Measurements from ENCODE around the gene SHANK2. TPM values are rescaled to one million over a fixed set of nuclear protein-coding genes. Genes with fewer than 3 reads are reported as not detected.

Gene SHANK2
- polyA plus RNA-seq, 1 donor from 2014 or later: 13.6 TPM

- Histone ChIP-seq H4K20me1 (ENCODE audit: insufficient read depth) (no peaks in the 10 kb centered on the region), H3K4me2 (ENCODE audit: low read length) (no peak overlapping the region), H3K36me3 (ENCODE audit: insufficient read depth, low read length) (no peaks in the 10 kb centered on the region), H3K27me3 (ENCODE audit: insufficient read depth, low read depth, low read length) (peaks cover 45% of the 10 kb centered on the region), H3K27ac (ENCODE audit: low read length) (no peak overlapping the region), H3K9me3 (ENCODE audit: low read length) (no peaks in the 10 kb centered on the region), H3K4me3 (ENCODE audit: low read length) (no peak overlapping the region), H3K9me2 (ENCODE audit: insufficient read depth, low read length) (no peaks in the 10 kb centered on the region), H3K79me2 (replicated peaks; ENCODE audit: insufficient read depth, low read length) (no peaks in the 10 kb centered on the region), H2AFZ (ENCODE audit: low read depth, low read length) (no peak overlapping the region), H3F3A (ENCODE audit: insufficient read depth, low read length, poor library complexity, severe bottlenecking) (no peaks in the 10 kb centered on the region), H3K9ac (ENCODE audit: low read length) (no peak overlapping the region)
- no peak for TF ChIP-seq EP300 (conservative IDR thresholded peaks at IDR 0.05; ENCODE audit: poor library complexity, severe bottlenecking)
- no peak for TF ChIP-seq TAF1 (IDR thresholded peaks at IDR 0.05; ENCODE audit: low read depth)
- no peak for TF ChIP-seq REST (IDR thresholded peaks at IDR 0.05; ENCODE audit: borderline replicate concordance)
- TF ChIP-seq POLR2AphosphoS5 (IDR thresholded peaks at IDR 0.05): no peak
- no peak for TF ChIP-seq EZH2 (IDR thresholded peaks at IDR 0.05; ENCODE audit: borderline replicate concordance, insufficient read depth, low read length, poor library complexity, severe bottlenecking)
- TF ChIP-seq RAD21 (conservative IDR thresholded peaks at IDR 0.05): no peak
These were observed 4.2 kb downstream of the SHANK2 start for GRCh38 chr11:71248251-71248570.

GRCh38 chr11:71247551-71248250 lies 4.7 kb downstream of the SHANK2 start:
- Histone ChIP-seq H3K9me2 (ENCODE audit: insufficient read depth, low read length) (no peaks in the 10 kb centered on the region), H2AFZ (ENCODE audit: low read depth, low read length) (no peak overlapping the region), H4K20me1 (ENCODE audit: insufficient read depth) (no peaks in the 10 kb centered on the region), H3K4me3 (ENCODE audit: low read length) (no peak overlapping the region), H3K9ac (ENCODE audit: low read length) (no peak overlapping the region), H3K27me3 (ENCODE audit: insufficient read depth, low read depth, low read length) (peaks cover 40% of the 10 kb centered on the region), H3K36me3 (ENCODE audit: insufficient read depth, low read length) (no peaks in the 10 kb centered on the region), H3K4me2 (ENCODE audit: low read length) (no peak overlapping the region), H3K27ac (ENCODE audit: low read length) (no peak overlapping the region), H3F3A (ENCODE audit: insufficient read depth, low read length, poor library complexity, severe bottlenecking) (no peaks in the 10 kb centered on the region), H3K79me2 (replicated peaks; ENCODE audit: insufficient read depth, low read length) (no peaks in the 10 kb centered on the region), H3K9me3 (ENCODE audit: low read length) (no peaks in the 10 kb centered on the region)
- TF ChIP-seq TAF1 (IDR thresholded peaks at IDR 0.05; ENCODE audit: low read depth): no peak
- TF ChIP-seq EZH2 (IDR thresholded peaks at IDR 0.05; ENCODE audit: borderline replicate concordance, insufficient read depth, low read length, poor library complexity, severe bottlenecking): no peak

- Histone ChIP-seq H3K27me3 (ENCODE audit: insufficient read depth, low read depth, low read length) (peaks cover 33% of the 10 kb centered on the region), H2AFZ (ENCODE audit: low read depth, low read length) (no peak overlapping the region), H3K79me2 (replicated peaks; ENCODE audit: insufficient read depth, low read length) (no peaks in the 10 kb centered on the region), H3K27ac (ENCODE audit: low read length) (no peak overlapping the region), H3F3A (ENCODE audit: insufficient read depth, low read length, poor library complexity, severe bottlenecking) (no peaks in the 10 kb centered on the region), H3K36me3 (ENCODE audit: insufficient read depth, low read length) (no peaks in the 10 kb centered on the region), H3K9ac (ENCODE audit: low read length) (no peak overlapping the region), H3K4me3 (ENCODE audit: low read length) (no peak overlapping the region), H3K9me3 (ENCODE audit: low read length) (no peaks in the 10 kb centered on the region), H4K20me1 (ENCODE audit: insufficient read depth) (no peaks in the 10 kb centered on the region), H3K9me2 (ENCODE audit: insufficient read depth, low read length) (no peaks in the 10 kb centered on the region), H3K4me2 (ENCODE audit: low read length) (no peak overlapping the region)
- no peak for TF ChIP-seq TAF1 (IDR thresholded peaks at IDR 0.05; ENCODE audit: low read depth)
- TF ChIP-seq SMC3 (conservative IDR thresholded peaks at IDR 0.05; ENCODE audit: poor library complexity): no peak
- no peak for TF ChIP-seq MXI1 (conservative IDR thresholded peaks at IDR 0.05; ENCODE audit: poor library complexity, severe bottlenecking)
- TF ChIP-seq CTCF (IDR thresholded peaks at IDR 0.05; ENCODE audit: poor library complexity, severe bottlenecking): no peak
- no peak for TF ChIP-seq POLR2AphosphoS5 (IDR thresholded peaks at IDR 0.05)
- no peak for TF ChIP-seq EZH2 (IDR thresholded peaks at IDR 0.05; ENCODE audit: borderline replicate concordance, insufficient read depth, low read length, poor library complexity, severe bottlenecking)
- no peak for TF ChIP-seq RAD21 (conservative IDR thresholded peaks at IDR 0.05)
- TF ChIP-seq REST (IDR thresholded peaks at IDR 0.05; ENCODE audit: borderline replicate concordance): no peak
- TF ChIP-seq EP300 (conservative IDR thresholded peaks at IDR 0.05; ENCODE audit: poor library complexity, severe bottlenecking): no peak
These were observed 5.8 kb downstream of the SHANK2 start for GRCh38 chr11:71246559-71246958.
